OCI-LY3 (cell line): Measurements from ENCODE around the gene YWHAQ.

Experiments used
- CTCF ChIP-seq: fragments of 200-600, 300-600 bp; sonication (generic); IDR thresholded peaks from 2 replicates; pipeline ENCODE4 v1.5.1; 2014; ENCODE audit warnings: antibody characterized with exemption, low read length, low read depth
- EZH2phosphoT487 ChIP-seq: fragments of 200-600 bp; shearing (Covaris generic); IDR thresholded peaks from 2 replicates; pipeline ENCODE4 v1.6.1; 2018; ENCODE audit warnings: antibody characterized with exemption, mixed run types, low read depth

DNA sequence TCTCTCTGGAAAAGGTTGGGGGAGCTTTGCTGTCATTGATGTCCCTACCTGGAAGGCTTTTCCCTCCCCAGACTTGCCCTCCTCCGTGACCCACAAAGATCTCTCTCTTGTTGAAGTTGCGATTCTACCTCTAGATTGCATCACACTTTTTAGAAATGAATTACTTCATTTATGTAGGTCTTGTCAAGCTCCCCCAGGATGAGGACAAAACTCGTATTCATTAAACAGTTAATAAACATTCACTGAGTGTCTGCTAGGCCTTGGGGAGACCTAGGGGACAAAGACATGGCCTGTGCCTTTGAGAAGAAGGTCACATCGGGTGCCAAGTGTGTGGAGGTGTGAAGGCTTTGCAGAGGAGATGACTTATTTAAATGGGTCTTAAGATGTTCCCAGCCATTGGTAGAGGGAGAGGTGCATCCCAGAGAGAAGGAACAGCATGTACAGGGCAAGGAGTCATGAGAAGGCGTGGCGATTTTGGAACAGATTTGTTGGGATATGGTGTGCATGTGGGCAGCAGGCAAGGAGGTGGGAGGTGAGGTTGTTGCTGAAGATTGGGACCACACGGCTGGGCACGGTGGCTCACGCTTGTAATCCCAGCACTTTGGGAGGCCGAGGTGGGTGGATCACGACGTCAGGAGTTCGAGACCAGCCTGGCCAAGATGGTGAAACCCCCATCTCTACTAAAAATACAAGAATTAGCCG lies 9.8 kb upstream of the YWHAQ start:
- TF ChIP-seq CTCF (no peak), EZH2phosphoT487 (no peak)
